Neural cell (in vitro differentiated cells): ENCODE results near the gene CASP3. TPM values are rescaled to one million over a fixed set of nuclear protein-coding genes. Genes with fewer than 3 reads are reported as not detected.
A peak's percentile ranks its signal among the peaks of the same experiment; 100 is the strongest.

Experiments used
- H2AFZ ChIP-seq: fragments of 200-600, 300-800 bp; sonication (generic), shearing (Covaris generic); 2 replicates; pipeline ENCODE4 v1.6.0; 2014; ENCODE audit warnings: low read depth, mild to moderate bottlenecking, antibody characterized with exemption, low read length, moderate library complexity
- H3F3A ChIP-seq: fragments of 200-600 bp; shearing (Covaris generic); 2 replicates; pipeline ENCODE4 v1.6.1; 2016; ENCODE audit warnings: mild to moderate bottlenecking, moderate library complexity, mixed read lengths, antibody characterized with exemption, low read length; ENCODE audit not compliant: insufficient read depth, poor library complexity, severe bottlenecking
- H3K27ac ChIP-seq: fragments of 200-600, 300-800 bp; sonication (generic), shearing (Covaris generic); 2 replicates; pipeline ENCODE4 v1.5.1; 2014; ENCODE audit warnings: mild to moderate bottlenecking, low read length, moderate library complexity
- H3K27me3 ChIP-seq: fragments of 300-800, 200-600 bp; sonication (generic), shearing (Covaris generic); 2 replicates; pipeline ENCODE4 v1.6.0; 2014; ENCODE audit warnings: mild to moderate bottlenecking, low read depth, low read length, moderate library complexity; ENCODE audit not compliant: insufficient read depth
- H3K36me3 ChIP-seq: fragments of 300-800, 200-600 bp; sonication (generic), shearing (Covaris generic); 2 replicates; pipeline ENCODE4 v1.5.1; 2014; ENCODE audit warnings: mild to moderate bottlenecking, antibody characterized with exemption, low read length, moderate library complexity; ENCODE audit not compliant: insufficient read depth
- H3K4me2 ChIP-seq: fragments of 300-800, 200-600 bp; sonication (generic), shearing (Covaris generic); 2 replicates; pipeline ENCODE4 v1.6.0; 2014; ENCODE audit warnings: mild to moderate bottlenecking, low read length
- H3K4me3 ChIP-seq: fragments of 300-800, 200-600 bp; sonication (generic), shearing (Covaris generic); 2 replicates; pipeline ENCODE4 v1.5.1; 2014; ENCODE audit warnings: mild to moderate bottlenecking, low read length, moderate library complexity
- H3K79me2 ChIP-seq: fragments of 200-600 bp; shearing (Covaris generic); replicated peaks from 2 replicates; pipeline ENCODE4 v1.6.0; 2014; ENCODE audit warnings: mild to moderate bottlenecking, low read length, moderate library complexity; ENCODE audit not compliant: insufficient read depth
- H3K9ac ChIP-seq: fragments of 300-800, 200-600 bp; sonication (generic), shearing (Covaris generic); 2 replicates; pipeline ENCODE4 v1.6.1; 2016; ENCODE audit warnings: mild to moderate bottlenecking, low read length, mixed read lengths
- H3K9me2 ChIP-seq: fragments of 200-600 bp; shearing (Covaris generic); 2 replicates; pipeline ENCODE4 v1.6.1; 2016; ENCODE audit warnings: mild to moderate bottlenecking, low read length, mixed read lengths; ENCODE audit not compliant: insufficient read depth
- H3K9me3 ChIP-seq: fragments of 200-600, 300-800 bp; sonication (generic), shearing (Covaris generic); 2 replicates; pipeline ENCODE4 v1.6.1; 2016; ENCODE audit warnings: mild to moderate bottlenecking, mixed run types, low read length, moderate library complexity, mixed read lengths
- H4K20me1 ChIP-seq: fragments of 200-600 bp; shearing (Covaris generic); 2 replicates; pipeline ENCODE4 v1.6.1; 2016; ENCODE audit warnings: mild to moderate bottlenecking, mixed run types; ENCODE audit not compliant: insufficient read depth
- EP300 ChIP-seq: fragments of 450-650 bp; conservative IDR thresholded peaks from 2 replicates; pipeline ENCODE4 v1.6.1; 2014; ENCODE audit warnings: antibody characterized with exemption, mild to moderate bottlenecking, moderate library complexity; ENCODE audit not compliant: poor library complexity, severe bottlenecking
- EZH2 ChIP-seq: fragments of 200-600, 300-800 bp; shearing (Covaris generic), sonication (generic); IDR thresholded peaks from 2 replicates; pipeline ENCODE4 v1.6.1; 2014; ENCODE audit warnings: antibody characterized with exemption, low read length, borderline replicate concordance, mild to moderate bottlenecking; ENCODE audit not compliant: insufficient read depth, poor library complexity, severe bottlenecking
- MXI1 ChIP-seq: fragments of 450-650 bp; conservative IDR thresholded peaks from 2 replicates; pipeline ENCODE4 v1.6.1; 2014; ENCODE audit warnings: antibody characterized with exemption, mild to moderate bottlenecking; ENCODE audit not compliant: poor library complexity, severe bottlenecking
- POLR2AphosphoS5 ChIP-seq: IDR thresholded peaks from 2 replicates; pipeline ENCODE4 v1.6.1; 2012
- RAD21 ChIP-seq: fragments of 450-650 bp; conservative IDR thresholded peaks from 2 replicates; pipeline ENCODE4 v1.6.1; 2014; ENCODE audit warnings: antibody characterized with exemption, mild to moderate bottlenecking, moderate library complexity
- SMC3 ChIP-seq: fragments of 450-650 bp; conservative IDR thresholded peaks from 2 replicates; pipeline ENCODE4 v1.6.1; 2014; ENCODE audit warnings: antibody characterized with exemption, mild to moderate bottlenecking, moderate library complexity; ENCODE audit not compliant: poor library complexity
- TAF1 ChIP-seq: IDR thresholded peaks from 2 replicates; pipeline ENCODE4 v1.6.1; 2012; ENCODE audit warnings: low read depth
- polyA plus RNA-seq: library from polyadenylated mRNA; depleted of rRNA; stranded (reverse); fragments of >200 nt; gene quantifications from 2 replicates; pipeline ENCODE4 v1.2.3, GENCODE V29; 2014
- TF ChIP-seq, protein P1 (sequence below): IDR thresholded peaks from 2 replicates; pipeline ENCODE4 v1.6.1; 2012; ENCODE audit warnings: borderline replicate concordance
- TF ChIP-seq, protein P2 (sequence below): fragments of 450-650 bp; IDR thresholded peaks from 2 replicates; pipeline ENCODE4 v1.5.1; 2014; ENCODE audit warnings: antibody characterized with exemption, mild to moderate bottlenecking, moderate library complexity; ENCODE audit not compliant: poor library complexity, severe bottlenecking

Gene CASP3
- polyA plus RNA-seq, 1 donor from 2014 or later, result 116 TPM

DNA sequence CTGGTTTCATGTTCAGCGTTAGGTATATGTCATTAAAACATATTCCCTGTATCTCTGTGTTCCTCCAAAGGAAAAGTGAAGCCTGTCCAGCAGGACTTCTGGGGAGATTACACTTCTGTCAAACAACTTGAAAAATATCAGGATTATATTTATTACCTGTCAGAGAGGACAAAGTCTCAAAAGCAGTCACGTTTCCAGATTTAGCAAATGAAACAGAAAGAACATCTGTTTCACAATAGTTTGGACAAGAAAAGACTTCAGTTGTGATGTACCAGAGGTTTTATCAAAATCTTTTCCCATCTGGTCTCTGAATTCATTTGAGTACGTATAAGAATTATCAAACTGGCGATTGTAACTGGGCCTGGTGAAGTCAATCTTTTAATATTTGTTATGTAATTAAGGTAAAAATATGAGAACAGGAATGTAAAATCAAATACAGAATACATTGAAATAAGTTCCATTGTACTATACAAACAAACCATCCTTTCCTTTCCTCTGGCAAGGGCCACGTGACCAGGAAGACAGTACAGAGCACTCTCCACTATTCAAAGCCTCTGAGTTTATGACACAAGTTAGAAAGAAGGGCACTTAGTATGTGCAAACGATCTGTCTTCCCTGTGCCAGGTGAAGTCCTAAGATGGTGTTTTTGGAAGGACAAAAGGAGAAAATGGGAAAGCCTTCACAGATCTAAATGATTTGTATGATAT is 3.2 kb downstream of the CASP3 start:
- Histone ChIP-seq H3F3A (no peaks in the 10 kb centered on the region), H3K79me2 (peaks cover 39% of the 10 kb centered on the region), H2AFZ (no peak overlapping the region), H3K9me3 (no peaks in the 10 kb centered on the region), H4K20me1 (no peaks in the 10 kb centered on the region), H3K4me2 (no peak overlapping the region), H3K9ac (no peak overlapping the region), H3K9me2 (no peaks in the 10 kb centered on the region), H3K27me3 (no peaks in the 10 kb centered on the region), H3K4me3 (peak overlapping the region; percentile 92), H3K27ac (no peak overlapping the region), H3K36me3 (no peaks in the 10 kb centered on the region)
- TF ChIP-seq RAD21 (no peak), POLR2AphosphoS5 (no peak), EZH2 (no peak), EP300 (no peak), TAF1 (no peak), SMC3 (no peak), MXI1 (no peak)
- TF ChIP-seq, protein P1, sequence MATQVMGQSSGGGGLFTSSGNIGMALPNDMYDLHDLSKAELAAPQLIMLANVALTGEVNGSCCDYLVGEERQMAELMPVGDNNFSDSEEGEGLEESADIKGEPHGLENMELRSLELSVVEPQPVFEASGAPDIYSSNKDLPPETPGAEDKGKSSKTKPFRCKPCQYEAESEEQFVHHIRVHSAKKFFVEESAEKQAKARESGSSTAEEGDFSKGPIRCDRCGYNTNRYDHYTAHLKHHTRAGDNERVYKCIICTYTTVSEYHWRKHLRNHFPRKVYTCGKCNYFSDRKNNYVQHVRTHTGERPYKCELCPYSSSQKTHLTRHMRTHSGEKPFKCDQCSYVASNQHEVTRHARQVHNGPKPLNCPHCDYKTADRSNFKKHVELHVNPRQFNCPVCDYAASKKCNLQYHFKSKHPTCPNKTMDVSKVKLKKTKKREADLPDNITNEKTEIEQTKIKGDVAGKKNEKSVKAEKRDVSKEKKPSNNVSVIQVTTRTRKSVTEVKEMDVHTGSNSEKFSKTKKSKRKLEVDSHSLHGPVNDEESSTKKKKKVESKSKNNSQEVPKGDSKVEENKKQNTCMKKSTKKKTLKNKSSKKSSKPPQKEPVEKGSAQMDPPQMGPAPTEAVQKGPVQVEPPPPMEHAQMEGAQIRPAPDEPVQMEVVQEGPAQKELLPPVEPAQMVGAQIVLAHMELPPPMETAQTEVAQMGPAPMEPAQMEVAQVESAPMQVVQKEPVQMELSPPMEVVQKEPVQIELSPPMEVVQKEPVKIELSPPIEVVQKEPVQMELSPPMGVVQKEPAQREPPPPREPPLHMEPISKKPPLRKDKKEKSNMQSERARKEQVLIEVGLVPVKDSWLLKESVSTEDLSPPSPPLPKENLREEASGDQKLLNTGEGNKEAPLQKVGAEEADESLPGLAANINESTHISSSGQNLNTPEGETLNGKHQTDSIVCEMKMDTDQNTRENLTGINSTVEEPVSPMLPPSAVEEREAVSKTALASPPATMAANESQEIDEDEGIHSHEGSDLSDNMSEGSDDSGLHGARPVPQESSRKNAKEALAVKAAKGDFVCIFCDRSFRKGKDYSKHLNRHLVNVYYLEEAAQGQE, result no peak
- TF ChIP-seq, protein P2, sequence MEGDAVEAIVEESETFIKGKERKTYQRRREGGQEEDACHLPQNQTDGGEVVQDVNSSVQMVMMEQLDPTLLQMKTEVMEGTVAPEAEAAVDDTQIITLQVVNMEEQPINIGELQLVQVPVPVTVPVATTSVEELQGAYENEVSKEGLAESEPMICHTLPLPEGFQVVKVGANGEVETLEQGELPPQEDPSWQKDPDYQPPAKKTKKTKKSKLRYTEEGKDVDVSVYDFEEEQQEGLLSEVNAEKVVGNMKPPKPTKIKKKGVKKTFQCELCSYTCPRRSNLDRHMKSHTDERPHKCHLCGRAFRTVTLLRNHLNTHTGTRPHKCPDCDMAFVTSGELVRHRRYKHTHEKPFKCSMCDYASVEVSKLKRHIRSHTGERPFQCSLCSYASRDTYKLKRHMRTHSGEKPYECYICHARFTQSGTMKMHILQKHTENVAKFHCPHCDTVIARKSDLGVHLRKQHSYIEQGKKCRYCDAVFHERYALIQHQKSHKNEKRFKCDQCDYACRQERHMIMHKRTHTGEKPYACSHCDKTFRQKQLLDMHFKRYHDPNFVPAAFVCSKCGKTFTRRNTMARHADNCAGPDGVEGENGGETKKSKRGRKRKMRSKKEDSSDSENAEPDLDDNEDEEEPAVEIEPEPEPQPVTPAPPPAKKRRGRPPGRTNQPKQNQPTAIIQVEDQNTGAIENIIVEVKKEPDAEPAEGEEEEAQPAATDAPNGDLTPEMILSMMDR, result no peak

DNA sequence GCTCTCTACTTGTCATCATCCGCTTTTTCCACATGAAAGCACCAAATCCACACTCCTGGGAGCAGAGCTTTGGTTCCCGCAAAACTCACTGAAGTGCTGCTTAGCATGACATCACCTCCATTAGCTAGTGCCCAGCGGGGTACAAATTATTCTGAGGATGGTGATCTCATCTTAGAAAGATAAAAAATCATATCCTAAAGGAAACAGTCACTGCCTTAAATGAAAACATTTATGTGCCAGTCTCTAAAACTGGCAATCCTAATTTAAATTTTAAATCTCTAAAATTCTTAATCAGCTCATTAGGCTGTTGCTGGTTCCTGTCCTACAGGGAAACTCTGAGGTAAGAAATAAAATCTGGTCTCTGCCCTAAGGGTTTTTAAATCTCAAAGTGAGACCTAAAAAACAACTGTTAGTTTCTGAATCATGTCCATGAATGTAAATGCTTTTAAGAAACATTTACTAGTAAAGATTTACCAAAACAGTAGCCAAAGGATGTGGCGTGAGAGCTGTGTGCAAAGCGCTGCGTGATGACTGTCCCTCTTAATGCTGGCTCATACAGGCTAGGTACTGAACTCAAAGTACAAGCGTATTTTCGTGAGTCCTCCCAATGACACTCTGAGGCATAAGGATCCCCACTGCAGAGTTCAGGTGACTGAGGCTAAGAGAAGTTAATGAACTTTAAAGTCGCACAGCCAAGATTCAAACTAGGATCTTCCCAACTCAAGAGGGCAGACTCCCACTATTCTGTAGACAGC is 4.5 kb downstream of the CASP3 start:
- Histone ChIP-seq H3K4me3 (peak overlapping the region; percentile 34), H3K9ac (peak overlapping the region; percentile 35), H3K36me3 (no peaks in the 10 kb centered on the region), H3K27me3 (no peaks in the 10 kb centered on the region), H3K4me2 (no peak overlapping the region), H3K79me2 (peaks cover 52% of the 10 kb centered on the region), H3K27ac (peak overlapping the region; percentile 62), H2AFZ (no peak overlapping the region), H3F3A (no peaks in the 10 kb centered on the region), H4K20me1 (no peaks in the 10 kb centered on the region), H3K9me3 (no peaks in the 10 kb centered on the region), H3K9me2 (no peaks in the 10 kb centered on the region)
- TF ChIP-seq RAD21, result no peak
- TF ChIP-seq POLR2AphosphoS5, result peak; percentile 13
